Measurements from ENCODE around the gene KCP. TPM values are rescaled to one million over a fixed set of nuclear protein-coding genes. Genes with fewer than 3 reads are reported as not detected.

KCP gene
- total and polyA plus RNA-seq, 4 experiments from 2014 or later, result 0.39 to 0.55 TPM; not detected in 2

- H3K27me3 Mint-ChIP-seq, result no peaks in the 10 kb centered on the region
- ChIA-PET POLR2A (ENCODE audit: partially characterized antibody) (no interaction called here), CTCF (ENCODE audit: partially characterized antibody) (interaction anchor here (1.3 kb wide), 1 partner anchor 9 kb away, joined by 8 read pairs; no protein-coding TSS in a partner anchor)
- Histone ChIP-seq H3K36me3 (ENCODE audit: insufficient read depth, low read length) (no peaks in the 10 kb centered on the region), H3K27me3 (ENCODE audit: insufficient read depth, low read length) (no peaks in the 10 kb centered on the region), H3K4me1 (ENCODE audit: insufficient read depth, low read length) (peaks cover 8% of the 10 kb centered on the region), H3K4me3 (ENCODE audit: low read length in 2 of 2) (no peak overlapping the region), H3K9me3 (ENCODE audit: control insufficient read depth in 1 of 2, low read length in 2 of 2) (no peaks in the 10 kb centered on the region), H3K27ac (ENCODE audit: low read depth, low read length) (no peak overlapping the region)
- no peak overlapping the region for H3K27ac Mint-ChIP-seq
- no peak for DNase-seq
- H3K4me3 Mint-ChIP-seq, result no peak overlapping the region
- peaks cover 0 to 9% (median 3%) of the 10 kb centered on the region in 4 donors for H3K4me1 Mint-ChIP-seq
- intact Hi-C loops (cut with micrococcal nuclease), result no loop called here
- no peaks in the 10 kb centered on the region for H3K9me3 Mint-ChIP-seq
- H3K36me3 Mint-ChIP-seq, result no peaks in the 10 kb centered on the region
Observed at GRCh38 chr7:128874140-128875031, 36.1 kb downstream of the KCP start.

GRCh38 chr7:128873234-128873633, 37.3 kb downstream of the KCP start:
- Mint-ChIP-seq H3K9me3 (no peaks in the 10 kb centered on the region), H3K36me3 (no peaks in the 10 kb centered on the region), H3K4me1 (peaks cover 0 to 11% (median 6%) of the 10 kb centered on the region in 4 donors), H3K27me3 (no peaks in the 10 kb centered on the region), H3K4me3 (no peak overlapping the region), H3K27ac (no peak overlapping the region)
- no peak overlapping the region for H3K27ac ChIP-seq (ENCODE audit: low read depth, low read length)
- H3K4me1 ChIP-seq (ENCODE audit: insufficient read depth, low read length), result peaks cover 13% of the 10 kb centered on the region
- no peaks in the 10 kb centered on the region for H3K9me3 ChIP-seq (ENCODE audit: control insufficient read depth in 1 of 2, low read length in 2 of 2)
- H3K27me3 ChIP-seq (ENCODE audit: insufficient read depth, low read length), result no peaks in the 10 kb centered on the region
- no peak for DNase-seq
- CTCF ChIA-PET (ENCODE audit: partially characterized antibody), result no interaction called here
- H3K4me3 ChIP-seq (ENCODE audit: low read length in 2 of 2), result no peak overlapping the region
- POLR2A ChIA-PET (ENCODE audit: partially characterized antibody), result no interaction called here
- H3K36me3 ChIP-seq (ENCODE audit: insufficient read depth, low read length), result no peaks in the 10 kb centered on the region
- intact Hi-C loops (cut with micrococcal nuclease), result no loop called here

DNA sequence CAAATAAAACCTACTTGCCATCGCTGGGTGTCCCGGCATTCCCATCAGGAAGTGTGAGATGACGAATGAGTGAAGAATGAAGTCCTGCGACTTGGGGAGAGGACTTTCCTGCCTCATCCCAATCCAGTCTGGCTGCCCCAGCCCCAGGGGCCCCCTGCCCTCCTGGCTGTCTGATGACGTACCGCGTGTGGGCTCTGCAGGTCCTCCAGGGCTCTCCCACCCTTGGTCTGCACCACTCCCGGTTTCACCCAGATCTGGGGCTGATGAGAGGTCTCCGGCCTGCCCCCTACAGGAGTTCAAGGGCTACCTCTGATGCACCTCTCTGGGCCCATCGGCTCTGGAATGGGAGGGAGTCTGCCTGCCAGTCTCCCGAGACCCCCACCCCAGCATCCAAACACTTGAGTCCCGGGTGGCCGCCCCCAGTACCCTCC, 38.1 kb downstream of the KCP start:
- POLR2A ChIA-PET (ENCODE audit: partially characterized antibody), result no interaction called here
- Histone ChIP-seq H3K9me3 (ENCODE audit: control insufficient read depth in 1 of 2, low read length in 2 of 2) (no peaks in the 10 kb centered on the region), H3K4me3 (ENCODE audit: low read length in 2 of 2) (no peak overlapping the region), H3K27ac (ENCODE audit: low read depth, low read length) (no peak overlapping the region), H3K36me3 (ENCODE audit: insufficient read depth, low read length) (no peaks in the 10 kb centered on the region), H3K27me3 (ENCODE audit: insufficient read depth, low read length) (no peaks in the 10 kb centered on the region), H3K4me1 (ENCODE audit: insufficient read depth, low read length) (peaks cover 10% of the 10 kb centered on the region)
- Mint-ChIP-seq H3K27ac (no peak overlapping the region), H3K4me1 (peaks cover 2 to 11% (median 7%) of the 10 kb centered on the region in 4 donors), H3K36me3 (no peaks in the 10 kb centered on the region), H3K4me3 (no peak overlapping the region), H3K27me3 (no peaks in the 10 kb centered on the region), H3K9me3 (no peaks in the 10 kb centered on the region)
- CTCF ChIA-PET (ENCODE audit: partially characterized antibody), result interaction anchor here (1.0 to 1.9 kb wide), 3 partner anchors 9 to 102 kb away, joined by 3 to 6 read pairs (median 4); partner anchors contain the start of gene ATP6V1F
- intact Hi-C loops (cut with micrococcal nuclease), result no loop called here
- no peak for DNase-seq

DNA sequence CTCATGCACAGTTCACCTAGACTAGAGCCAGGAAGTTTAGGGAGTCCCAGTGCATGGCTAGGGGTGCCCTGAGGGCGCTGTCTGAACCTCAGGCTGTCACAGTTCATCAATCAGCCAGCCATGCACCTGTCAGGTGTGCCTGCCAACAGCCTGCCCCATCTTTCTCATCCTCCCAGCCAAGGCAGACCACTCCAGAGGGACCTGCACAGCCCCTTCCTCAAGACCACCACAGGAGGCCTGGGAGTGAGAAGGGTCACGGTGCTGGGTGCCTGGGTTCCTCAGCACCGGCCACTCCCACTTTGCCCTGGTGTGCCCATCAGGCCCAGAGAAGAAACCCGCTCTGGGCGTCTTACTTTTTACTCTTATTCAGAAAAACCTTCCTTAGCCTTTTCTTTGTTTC, 39.5 kb downstream of the KCP start:
- H3K4me3 Mint-ChIP-seq, result peak overlapping the region in 6 of 8 donors; percentile 15 to 80 (median 46)
- no peak overlapping the region for H3K27ac Mint-ChIP-seq
- CTCF ChIA-PET (ENCODE audit: partially characterized antibody), result interaction anchor here (1.9 kb wide), 1 partner anchor 13 kb away, joined by 6 read pairs; no protein-coding TSS in a partner anchor
- no peaks in the 10 kb centered on the region for H3K27me3 ChIP-seq (ENCODE audit: insufficient read depth, low read length)
- POLR2A ChIA-PET (ENCODE audit: partially characterized antibody), result interaction anchor here (1.7 kb wide), 1 partner anchor 11 kb away, joined by 3 read pairs; no protein-coding TSS in a partner anchor
- H3K36me3 Mint-ChIP-seq, result peaks cover 0 to 8% of the 10 kb centered on the region in 2 donors
- intact Hi-C loops (cut with micrococcal nuclease), result no loop called here
- no peak overlapping the region for H3K27ac ChIP-seq (ENCODE audit: low read depth, low read length)
- H3K4me1 Mint-ChIP-seq, result peaks cover 6 to 19% (median 9%) of the 10 kb centered on the region in 4 donors
- H3K36me3 ChIP-seq (ENCODE audit: insufficient read depth, low read length), result no peaks in the 10 kb centered on the region
- no peaks in the 10 kb centered on the region for H3K27me3 Mint-ChIP-seq
- no peak for DNase-seq
- peaks cover 10% of the 10 kb centered on the region for H3K4me1 ChIP-seq (ENCODE audit: insufficient read depth, low read length)
- no peak overlapping the region for H3K4me3 ChIP-seq (ENCODE audit: low read length in 2 of 2)
- H3K9me3 ChIP-seq (ENCODE audit: control insufficient read depth in 1 of 2, low read length in 2 of 2), result no peaks in the 10 kb centered on the region
- no peaks in the 10 kb centered on the region for H3K9me3 Mint-ChIP-seq

GRCh38 chr7:128869944-128870285, 40.6 kb downstream of the KCP start:
- DNase-seq, result peak in 1 of 5 donors; percentile 4
- Histone ChIP-seq H3K4me3 (ENCODE audit: low read length in 2 of 2) (peak overlapping the region in 1 of 2 donors; percentile 52), H3K36me3 (ENCODE audit: insufficient read depth, low read length) (peaks cover 5% of the 10 kb centered on the region), H3K4me1 (ENCODE audit: insufficient read depth, low read length) (peaks cover 10% of the 10 kb centered on the region), H3K27me3 (ENCODE audit: insufficient read depth, low read length) (no peaks in the 10 kb centered on the region), H3K27ac (ENCODE audit: low read depth, low read length) (no peak overlapping the region), H3K9me3 (ENCODE audit: control insufficient read depth in 1 of 2, low read length in 2 of 2) (no peaks in the 10 kb centered on the region)
- peaks cover 11 to 29% (median 16%) of the 10 kb centered on the region in 4 donors for H3K4me1 Mint-ChIP-seq
- H3K9me3 Mint-ChIP-seq, result no peaks in the 10 kb centered on the region
- peak overlapping the region; percentile 80 to 85 (median 82) for H3K4me3 Mint-ChIP-seq
- CTCF ChIA-PET (ENCODE audit: partially characterized antibody), result interaction anchor here (2.0 kb wide), 1 partner anchor 14 kb away, joined by 7 read pairs; no protein-coding TSS in a partner anchor
- no peaks in the 10 kb centered on the region for H3K27me3 Mint-ChIP-seq
- peaks cover 10 to 18% of the 10 kb centered on the region in 2 donors for H3K36me3 Mint-ChIP-seq
- intact Hi-C loops (cut with micrococcal nuclease), result loop anchor here (1.0 kb wide), 1 partner anchor 13 kb away; no protein-coding TSS in a partner anchor
- peak overlapping the region in 2 of 7 donors; percentile 51 to 67 for H3K27ac Mint-ChIP-seq
- POLR2A ChIA-PET (ENCODE audit: partially characterized antibody), result interaction anchor here (1.7 kb wide), 1 partner anchor 10 kb away, joined by 3 read pairs; no protein-coding TSS in a partner anchor

DNA sequence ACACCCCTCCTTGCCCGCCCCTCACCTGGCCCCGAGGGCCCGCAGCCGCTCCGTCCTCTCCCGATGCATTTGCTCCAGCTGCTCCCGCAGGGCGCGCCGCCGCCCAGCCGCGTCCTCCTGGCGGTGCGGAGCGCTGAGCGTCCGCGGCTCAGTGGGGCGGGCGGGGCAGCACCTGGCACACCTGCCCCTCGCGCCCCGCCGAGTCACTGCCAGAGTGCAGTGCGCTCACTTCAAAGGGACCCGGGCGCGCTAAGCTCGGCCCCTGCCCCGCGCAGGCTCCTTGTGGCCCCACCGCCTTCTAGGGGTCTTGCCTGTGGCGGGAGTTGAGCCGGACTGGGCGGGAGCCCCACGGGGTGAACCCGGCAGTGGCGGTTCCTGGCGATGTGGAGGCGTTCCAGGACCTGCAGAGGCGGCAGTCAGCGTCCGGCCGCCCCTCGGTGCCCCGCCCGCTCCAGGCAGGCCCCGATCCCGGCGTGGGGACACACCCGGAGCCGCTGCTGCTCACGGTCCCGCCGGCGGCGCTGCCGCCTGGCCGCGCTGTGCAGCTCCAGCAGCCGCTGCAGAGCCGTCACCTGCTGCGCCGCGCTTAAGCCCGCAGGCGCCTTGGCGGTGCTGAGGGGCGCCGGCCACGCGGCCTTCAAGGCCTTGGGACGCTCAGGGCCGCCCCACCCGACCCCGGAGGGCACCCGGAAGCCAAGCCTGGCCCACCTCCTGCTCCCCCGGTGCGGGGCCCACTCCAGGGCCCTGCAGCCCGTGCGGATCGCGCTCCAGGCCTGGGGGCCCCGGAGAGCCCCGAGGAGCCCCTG, 41.2 kb downstream of the KCP start:
- Histone ChIP-seq H3K4me1 (ENCODE audit: insufficient read depth, low read length) (peaks cover 13% of the 10 kb centered on the region), H3K9me3 (ENCODE audit: control insufficient read depth in 1 of 2, low read length in 2 of 2) (no peaks in the 10 kb centered on the region), H3K36me3 (ENCODE audit: insufficient read depth, low read length) (peaks cover 5% of the 10 kb centered on the region), H3K27me3 (ENCODE audit: insufficient read depth, low read length) (no peaks in the 10 kb centered on the region), H3K27ac (ENCODE audit: low read depth, low read length) (no peak overlapping the region), H3K4me3 (ENCODE audit: low read length in 2 of 2) (peak overlapping the region in 1 of 2 donors; percentile 52)
- peak in 4 of 5 donors; percentile 32 to 51 (median 49) for DNase-seq
- no peak overlapping the region for H3K27ac Mint-ChIP-seq
- no peaks in the 10 kb centered on the region for H3K27me3 Mint-ChIP-seq
- peak overlapping the region; percentile 21 to 75 (median 66) for H3K4me3 Mint-ChIP-seq
- CTCF ChIA-PET (ENCODE audit: partially characterized antibody), result interaction anchor here (0.6 to 2.0 kb wide), 4 partner anchors 8 to 395 kb away, joined by 3 to 7 read pairs (median 3); no protein-coding TSS in a partner anchor
- POLR2A ChIA-PET (ENCODE audit: partially characterized antibody), result interaction anchor here (0.7 kb wide), 1 partner anchor 13 kb away, joined by 3 read pairs; no protein-coding TSS in a partner anchor
- no peaks in the 10 kb centered on the region for H3K9me3 Mint-ChIP-seq
- intact Hi-C loops (cut with micrococcal nuclease), result loop anchor here (1.0 kb wide), 1 partner anchor 14 kb away; no protein-coding TSS in a partner anchor
- peaks cover 11 to 18% of the 10 kb centered on the region in 2 donors for H3K36me3 Mint-ChIP-seq
- H3K4me1 Mint-ChIP-seq, result peaks cover 11 to 33% (median 19%) of the 10 kb centered on the region in 4 donors
